OCI-LY1 (cell line): Measurements from ENCODE around the gene LINC00237.

Experiments
- EZH2 ChIP-seq: fragments of 200-600 bp; sonication (generic), shearing (Covaris generic); IDR thresholded peaks from 2 replicates; pipeline ENCODE4 v1.8.0; 2017; ENCODE audit warnings: borderline replicate concordance, mixed run types, mild to moderate bottlenecking, antibody characterized with exemption, low read length, moderate library complexity, mixed read lengths
- TF ChIP-seq, protein P1 (sequence below): fragments of 200-600 bp; sonication (generic), shearing (Covaris generic); IDR thresholded peaks from 2 replicates; pipeline ENCODE4 v1.5.1; 2017; ENCODE audit warnings: mild to moderate bottlenecking, antibody characterized with exemption, low read length, moderate library complexity, mixed read lengths

DNA sequence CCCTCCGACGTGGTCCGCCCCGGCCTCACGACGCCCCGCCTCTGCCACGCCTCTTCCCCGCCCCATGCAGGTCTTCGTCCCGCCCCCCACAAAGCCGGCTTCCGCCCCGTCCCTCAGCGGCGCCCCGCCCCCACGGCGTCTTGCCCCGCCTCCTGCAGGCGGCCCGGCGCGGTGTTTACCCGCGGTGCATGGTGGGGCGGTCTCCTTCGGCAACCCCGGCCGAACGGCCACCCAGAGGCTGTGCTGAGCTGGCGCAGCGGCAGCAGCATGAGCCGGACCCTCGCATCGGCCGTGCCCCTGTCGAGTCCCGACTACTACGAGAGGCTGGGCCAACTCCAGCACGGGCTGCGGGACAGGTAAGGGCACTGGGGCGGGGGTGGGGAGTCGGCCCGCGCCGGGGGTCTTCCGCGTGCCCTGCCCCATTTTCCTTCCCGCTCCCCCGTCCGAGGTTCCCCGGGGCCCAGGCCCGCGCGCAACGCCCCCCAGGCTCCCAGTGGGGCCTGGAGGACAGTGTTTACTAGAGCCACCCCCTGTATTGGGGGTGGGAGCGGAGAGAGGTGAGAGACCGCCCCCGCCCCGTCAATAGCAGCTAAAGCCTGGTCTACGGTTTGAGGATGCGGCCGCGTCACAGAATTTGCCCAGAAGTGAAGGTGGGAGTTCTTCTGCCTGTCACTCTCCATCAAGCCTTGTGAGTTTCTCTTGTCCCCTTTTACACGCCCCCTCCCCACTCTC lies 19.9 kb upstream of the LINC00237 start, which contains the start of gene KIZ:
- TF ChIP-seq, protein P1, sequence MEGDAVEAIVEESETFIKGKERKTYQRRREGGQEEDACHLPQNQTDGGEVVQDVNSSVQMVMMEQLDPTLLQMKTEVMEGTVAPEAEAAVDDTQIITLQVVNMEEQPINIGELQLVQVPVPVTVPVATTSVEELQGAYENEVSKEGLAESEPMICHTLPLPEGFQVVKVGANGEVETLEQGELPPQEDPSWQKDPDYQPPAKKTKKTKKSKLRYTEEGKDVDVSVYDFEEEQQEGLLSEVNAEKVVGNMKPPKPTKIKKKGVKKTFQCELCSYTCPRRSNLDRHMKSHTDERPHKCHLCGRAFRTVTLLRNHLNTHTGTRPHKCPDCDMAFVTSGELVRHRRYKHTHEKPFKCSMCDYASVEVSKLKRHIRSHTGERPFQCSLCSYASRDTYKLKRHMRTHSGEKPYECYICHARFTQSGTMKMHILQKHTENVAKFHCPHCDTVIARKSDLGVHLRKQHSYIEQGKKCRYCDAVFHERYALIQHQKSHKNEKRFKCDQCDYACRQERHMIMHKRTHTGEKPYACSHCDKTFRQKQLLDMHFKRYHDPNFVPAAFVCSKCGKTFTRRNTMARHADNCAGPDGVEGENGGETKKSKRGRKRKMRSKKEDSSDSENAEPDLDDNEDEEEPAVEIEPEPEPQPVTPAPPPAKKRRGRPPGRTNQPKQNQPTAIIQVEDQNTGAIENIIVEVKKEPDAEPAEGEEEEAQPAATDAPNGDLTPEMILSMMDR, result peak; percentile 21; the same call in 1 of the 2 replicates
- TF ChIP-seq EZH2, result no peak
